Mucosa of descending colon (tissue), 3 donors: ENCODE results near the gene BORCS6. TPM values are rescaled to one million over a fixed set of nuclear protein-coding genes. Genes with fewer than 3 reads are reported as not detected.
A peak's percentile ranks its signal among the peaks of the same experiment; 100 is the strongest.

Experiments
- ATAC-seq: fragments of 200-7000 bp; cut with Tn5 transposase; one replicate; pipeline ENCODE4 v1.9.1; 2020; ENCODE audit warnings: mild to moderate bottlenecking, moderate library complexity
- DNase-seq, 3 donors: peaks; one replicate each; pipeline ENCODE4 v3.0.0-alpha.2; 2020
- H3K36me3 ChIP-seq: fragments of 200-600 bp; one replicate; pipeline ENCODE4 v1.8.0; 2021; ENCODE audit warnings: low read depth, mild to moderate bottlenecking
- H3K4me1 ChIP-seq: fragments of 200-600 bp; one replicate; pipeline ENCODE4 v1.8.0; 2021; ENCODE audit warnings: low read depth, mild to moderate bottlenecking
- H3K4me3 ChIP-seq: fragments of 200-600 bp; one replicate; pipeline ENCODE4 v1.8.0; 2021; ENCODE audit warnings: mild to moderate bottlenecking
- H3K9me3 ChIP-seq: fragments of 200-600 bp; one replicate; pipeline ENCODE4 v1.8.0; 2021; ENCODE audit warnings: mild to moderate bottlenecking
- CTCF ChIP-seq: fragments of 200-600 bp; IDR thresholded peaks from one replicate; pipeline ENCODE4 v1.8.0; 2022; ENCODE audit warnings: antibody characterized with exemption, mild to moderate bottlenecking
- intact Hi-C, 2 donors: fragments of 100-400 bp; cut with DNase I in 1 of 2; cut with micrococcal nuclease in 1 of 2; formaldehyde crosslinking; loops; one replicate each; pipeline versions ENCODE4 v1.11.0 to v1.11.1; 2022; cut with DNase I, micrococcal nuclease
- total RNA-seq, 3 donors: library from RNA; stranded (reverse); fragmentation: NEBNext Ultra II Directional in 2 of 3; extraction: Animal tissue kit (Norgen Biotek cat#: 25700) in 2 of 3; gene quantifications; one replicate each; pipeline versions ENCODE4 v1.2.1 to v1.2.4, GENCODE V29; 2021 to 2023
- donor health status: DM: no; HTN: no; CAD: no; lungs with moderate emphysema.
- donor health status: DM: no; HTN: no; CAD: no.
- donor health status: DM: no; HTN: yes; CAD: no.

Gene BORCS6
- total RNA-seq, 3 donors from 2014 or later: 10.5 to 11.4 (median 11.0) TPM

- peaks cover 63% of the 10 kb centered on the region for H3K4me1 ChIP-seq
- DNase-seq: no peak
Observed at GRCh38 chr17:8159032-8159400, 31.0 kb downstream of the BORCS6 start.

GRCh38 chr17:8158267-8159031 lies 31.5 kb downstream of the BORCS6 start:
- peak; percentile 39 for ATAC-seq
- peak; percentile 91 for TF ChIP-seq CTCF
- H3K4me3 ChIP-seq: no peak overlapping the region

More at GRCh38 chr17:8159032-8159400, 31.0 kb downstream of the BORCS6 start:
- TF ChIP-seq CTCF: no peak
- Histone ChIP-seq H3K9me3 (no peaks in the 10 kb centered on the region), H3K36me3 (peaks cover 6% of the 10 kb centered on the region), H3K4me3 (no peak overlapping the region)
- intact Hi-C loops: no loop called here
- no peak for ATAC-seq

GRCh38 chr17:8156246-8156992 lies 33.6 kb downstream of the BORCS6 start:
- H3K4me1 ChIP-seq: peaks cover 66% of the 10 kb centered on the region
- peak; percentile 100 for DNase-seq
- H3K9me3 ChIP-seq: no peaks in the 10 kb centered on the region
- peak overlapping the region; percentile 41 for H3K4me3 ChIP-seq
- peaks cover 6% of the 10 kb centered on the region for H3K36me3 ChIP-seq
- intact Hi-C loops: no loop called here
- ATAC-seq: peak; percentile 73
- TF ChIP-seq CTCF: no peak

More at GRCh38 chr17:8158267-8159031, 31.5 kb downstream of the BORCS6 start:
- intact Hi-C loops: no loop called here
- Histone ChIP-seq H3K4me1 (peaks cover 63% of the 10 kb centered on the region), H3K36me3 (peaks cover 6% of the 10 kb centered on the region), H3K9me3 (no peaks in the 10 kb centered on the region)
- DNase-seq: peak; percentile 92 to 98 (median 96)

GRCh38 chr17:8155996-8156245 lies 34.1 kb downstream of the BORCS6 start:
- no peak for ATAC-seq
- Histone ChIP-seq H3K9me3 (no peaks in the 10 kb centered on the region), H3K4me3 (peak overlapping the region; percentile 41), H3K36me3 (peaks cover 6% of the 10 kb centered on the region), H3K4me1 (peaks cover 62% of the 10 kb centered on the region)
- no peak for TF ChIP-seq CTCF
- DNase-seq: peak in 2 of 3 donors; percentile 65 to 75
- intact Hi-C loops: no loop called here

- DNase-seq: peak in 2 of 3 donors; percentile 45 to 46
- intact Hi-C loops: no loop called here
- H3K4me1 ChIP-seq: peaks cover 62% of the 10 kb centered on the region
- H3K4me3 ChIP-seq: peak overlapping the region; percentile 41
- TF ChIP-seq CTCF: no peak
- peaks cover 6% of the 10 kb centered on the region for H3K36me3 ChIP-seq
- no peaks in the 10 kb centered on the region for H3K9me3 ChIP-seq
- no peak for ATAC-seq
Observed at GRCh38 chr17:8155231-8155995, 34.6 kb downstream of the BORCS6 start.
